GM18526 (cell line): ENCODE results near the gene PTTG1IP2.

ENCODE experiments used
- POLR2A ChIP-seq: IDR thresholded peaks from 3 replicates; pipeline ENCODE4 v1.6.1; 2011; ENCODE audit not compliant: insufficient read length; ENCODE audit errors: extremely low read depth

The PTTG1IP2 gene

GRCh38 chr7:90472805-90473540 is 3.5 kb downstream of the PTTG1IP2 start:
- TF ChIP-seq POLR2A: no peak

GRCh38 chr7:90473814-90474213 is 4.4 kb downstream of the PTTG1IP2 start:
- no peak for TF ChIP-seq POLR2A

- no peak for TF ChIP-seq POLR2A
Observed at GRCh38 chr7:90474284-90475210, 5.1 kb downstream of the PTTG1IP2 start.

GRCh38 chr7:90483251-90483650 is 13.8 kb downstream of the PTTG1IP2 start:
- TF ChIP-seq POLR2A: no peak

- TF ChIP-seq POLR2A: no peak
Observed at GRCh38 chr7:90484706-90485105, 15.3 kb downstream of the PTTG1IP2 start.

GRCh38 chr7:90485734-90486316 is 16.4 kb downstream of the PTTG1IP2 start:
- TF ChIP-seq POLR2A: no peak

GRCh38 chr7:90487808-90488207 is 18.4 kb downstream of the PTTG1IP2 start:
- no peak for TF ChIP-seq POLR2A

- TF ChIP-seq POLR2A: no peak
Observed at GRCh38 chr7:90488220-90488619, 18.8 kb downstream of the PTTG1IP2 start.

- no peak for TF ChIP-seq POLR2A
Observed at GRCh38 chr7:90492250-90492649, 22.8 kb downstream of the PTTG1IP2 start.

- no peak for TF ChIP-seq POLR2A
Observed at GRCh38 chr7:90495241-90495640, 25.8 kb downstream of the PTTG1IP2 start.

- TF ChIP-seq POLR2A: no peak
Observed at GRCh38 chr7:90502539-90502938, 33.1 kb downstream of the PTTG1IP2 start.

GRCh38 chr7:90503367-90503766 is 33.9 kb downstream of the PTTG1IP2 start:
- TF ChIP-seq POLR2A: no peak

GRCh38 chr7:90507692-90508091 is 38.3 kb downstream of the PTTG1IP2 start:
- no peak for TF ChIP-seq POLR2A

- no peak for TF ChIP-seq POLR2A
Observed at GRCh38 chr7:90511776-90512175, 42.3 kb downstream of the PTTG1IP2 start.

GRCh38 chr7:90512821-90513254 is 43.4 kb downstream of the PTTG1IP2 start:
- TF ChIP-seq POLR2A: no peak

GRCh38 chr7:90516257-90516656 is 46.8 kb downstream of the PTTG1IP2 start:
- TF ChIP-seq POLR2A: no peak
